CD4-positive, alpha-beta T cell (primary cell): Measurements from ENCODE around the gene DNAJC15. TPM values are rescaled to one million over a fixed set of nuclear protein-coding genes. Genes with fewer than 3 reads are reported as not detected.

Experiments used
- ATAC-seq: fragments of 200-7000 bp; cut with Tn5 transposase; one replicate; pipeline ENCODE4 v1.10.0; 2022; ENCODE audit warnings: mild to moderate bottlenecking; ENCODE audit not compliant: poor library complexity
- CTCF ChIA-PET: fragments of 350-600 bp; sonication (Branson Sonifier 250); formaldehyde crosslinking; loops from one replicate; lab custom pipeline; 2021; ENCODE audit warnings: antibody characterized with exemption, inconsistent platforms; lab: Charles Lee
- POLR2A ChIA-PET: fragments of 350-600 bp; sonication (Branson Sonifier 250); formaldehyde crosslinking; loops from one replicate; lab custom pipeline; 2021; ENCODE audit warnings: antibody characterized with exemption, inconsistent platforms; lab: Charles Lee
- DNase-seq, 14 experiments: peaks; one replicate each; pipeline ENCODE4 v3.0.0-alpha.2; 2013 to 2020; ENCODE audit warnings: mixed read lengths in 2 of 14
- H3K27ac ChIP-seq, 2 donors: one replicate each; pipeline versions ENCODE4 v1.5.1 to v1.7.0; 2013; ENCODE audit warnings: low read length in 2 of 2, low read depth in 1 of 2, mild to moderate bottlenecking in 1 of 2
- H3K27me3 ChIP-seq, 2 experiments: 1 replicate in 1 of 2; 2 replicates in 1 of 2; pipeline versions ENCODE4 v1.6.1 to v1.7.0; 2013; ENCODE audit warnings: low read length in 2 of 2, control low read depth in 1 of 2, mild to moderate bottlenecking in 1 of 2, moderate library complexity in 1 of 2; ENCODE audit not compliant: insufficient read depth in 2 of 2, control insufficient read depth in 1 of 2
- H3K36me3 ChIP-seq: one replicate; pipeline ENCODE4 v1.6.1; 2013; ENCODE audit warnings: low read length, control low read depth; ENCODE audit not compliant: insufficient read depth
- H3K4me1 ChIP-seq: one replicate; pipeline ENCODE4 v1.6.1; 2013; ENCODE audit warnings: low read length, control low read depth; ENCODE audit not compliant: insufficient read depth
- H3K4me3 ChIP-seq: one replicate; pipeline ENCODE4 v1.5.1; 2013; ENCODE audit warnings: mild to moderate bottlenecking, low read length, moderate library complexity
- H3K9me3 ChIP-seq, 2 experiments: 1 replicate in 1 of 2; 2 replicates in 1 of 2; pipeline versions ENCODE4 v1.6.1 to v1.7.0; 2013; ENCODE audit warnings: low read length in 2 of 2, mild to moderate bottlenecking in 2 of 2, control low read depth in 1 of 2, moderate library complexity in 1 of 2; ENCODE audit not compliant: control insufficient read depth in 1 of 2, insufficient read depth in 1 of 2
- H3K27ac Mint-ChIP-seq: one replicate; pipeline ENCODE4 v1.8.0; 2020; ENCODE audit warnings: mixed read lengths
- H3K27me3 Mint-ChIP-seq: one replicate; pipeline ENCODE4 v1.8.0; 2021; ENCODE audit warnings: mixed read lengths
- H3K36me3 Mint-ChIP-seq: one replicate; pipeline ENCODE4 v1.8.0; 2021; ENCODE audit warnings: low read depth, mixed read lengths
- H3K4me1 Mint-ChIP-seq: one replicate; pipeline ENCODE4 v1.8.0; 2021; ENCODE audit warnings: low read depth, mixed read lengths
- H3K4me3 Mint-ChIP-seq: one replicate; pipeline ENCODE4 v1.8.0; 2020; ENCODE audit warnings: mild to moderate bottlenecking, mixed read lengths
- H3K9me3 Mint-ChIP-seq: one replicate; pipeline ENCODE4 v1.8.0; 2020; ENCODE audit warnings: mixed read lengths
- CTCF ChIP-seq: fragments of 200-600 bp; IDR thresholded peaks from one replicate; pipeline ENCODE4 v1.8.0; 2022; ENCODE audit warnings: antibody characterized with exemption, mild to moderate bottlenecking
- intact Hi-C, 2 experiments: fragments of 100-400 bp; cut with DNase I in 1 of 2; cut with micrococcal nuclease in 1 of 2; formaldehyde crosslinking; loops; one replicate each; pipeline versions ENCODE4 v1.15.1 to v1.9.0; 2023 to 2025; cut with DNase I, micrococcal nuclease
- total RNA-seq, 174 experiments: library from RNA in 2 of 174; stranded (reverse) in 2 of 174; gene quantifications; one replicate each; pipeline ENCODE4 v1.2.3 and lab custom pipeline; 2021 to 2026

The DNAJC15 gene
- total RNA-seq, 2 experiments from 2014 or later: 6.8 to 7.6 TPM

DNA sequence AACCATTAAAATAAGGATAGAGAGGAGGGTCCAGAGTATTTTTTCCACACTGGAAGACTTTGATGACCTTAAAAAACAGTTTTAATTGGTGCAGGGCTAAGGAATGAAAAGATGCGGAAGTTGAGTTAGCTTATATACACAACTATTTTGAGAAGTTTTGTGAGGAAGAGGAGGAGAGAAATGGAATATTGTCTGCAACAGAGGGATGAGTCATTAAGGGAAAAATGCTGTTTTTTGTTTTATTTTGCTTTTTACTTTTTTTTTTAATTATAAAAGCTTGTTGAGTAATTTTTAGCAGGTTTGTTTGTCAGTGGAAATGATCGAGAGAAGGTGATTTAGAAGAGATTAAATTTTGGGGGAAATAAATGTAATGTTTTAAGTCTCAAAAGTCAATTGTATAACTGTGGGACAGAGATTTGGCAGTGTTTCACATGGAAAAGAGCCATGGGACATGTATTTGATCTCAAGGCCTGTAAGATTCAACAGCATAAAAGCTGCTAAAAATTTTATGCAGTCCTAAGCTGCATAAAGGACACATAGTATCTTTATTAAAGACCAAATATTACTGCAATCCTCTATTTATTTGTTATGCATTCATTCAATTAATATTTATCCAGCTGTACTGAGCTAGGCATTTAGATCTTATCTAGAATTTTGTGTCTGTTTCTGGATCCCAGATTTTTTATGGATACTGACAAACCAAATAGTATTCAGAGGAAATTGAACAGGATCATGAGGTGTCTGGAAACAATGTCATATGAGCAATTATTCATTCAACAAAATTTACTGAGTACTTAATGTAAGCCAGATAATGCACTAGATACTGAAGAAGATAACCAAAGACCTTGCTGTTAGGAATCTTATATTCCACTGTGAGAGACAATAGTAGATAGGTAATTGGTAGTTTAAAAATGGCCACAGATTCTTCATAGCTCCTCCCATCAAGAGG lies 72.7 kb downstream of the DNAJC15 start:
- Mint-ChIP-seq H3K9me3 (peaks cover 5% of the 10 kb centered on the region), H3K27ac (no peak overlapping the region), H3K4me3 (no peak overlapping the region), H3K36me3 (peaks cover 68% of the 10 kb centered on the region), H3K27me3 (no peaks in the 10 kb centered on the region), H3K4me1 (peaks cover 39% of the 10 kb centered on the region)
- ChIA-PET CTCF (interaction anchor here (0.9 to 1.3 kb wide), 2 partner anchors 11 to 16 kb away, joined by 3 to 5 read pairs; no protein-coding TSS in a partner anchor), POLR2A (interaction anchor here (2.2 kb wide), 1 partner anchor 14 kb away, joined by 4 read pairs; no protein-coding TSS in a partner anchor)
- Histone ChIP-seq H3K27ac (no peak overlapping the region), H3K4me1 (no peaks in the 10 kb centered on the region), H3K9me3 (no peaks in the 10 kb centered on the region), H3K36me3 (no peaks in the 10 kb centered on the region), H3K4me3 (no peak overlapping the region), H3K27me3 (no peaks in the 10 kb centered on the region)
- no peak for TF ChIP-seq CTCF
- ATAC-seq (no peak), DNase-seq (no peak)
- intact Hi-C loops: no loop called here

- H3K4me3 Mint-ChIP-seq: no peak overlapping the region
- no peak overlapping the region for H3K27ac ChIP-seq
- H3K4me3 ChIP-seq: no peak overlapping the region
- H3K27me3 Mint-ChIP-seq: no peaks in the 10 kb centered on the region
- no peak for TF ChIP-seq CTCF
- no peaks in the 10 kb centered on the region for H3K27me3 ChIP-seq
- no peak for ATAC-seq
- CTCF ChIA-PET: no interaction called here
- no peaks in the 10 kb centered on the region for H3K4me1 ChIP-seq
- H3K9me3 Mint-ChIP-seq: peaks cover 7% of the 10 kb centered on the region
- POLR2A ChIA-PET: no interaction called here
- H3K9me3 ChIP-seq: no peaks in the 10 kb centered on the region
- intact Hi-C loops: no loop called here
- peaks cover 50% of the 10 kb centered on the region for H3K36me3 Mint-ChIP-seq
- no peak overlapping the region for H3K27ac Mint-ChIP-seq
- peaks cover 49% of the 10 kb centered on the region for H3K4me1 Mint-ChIP-seq
- DNase-seq: no peak
- no peaks in the 10 kb centered on the region for H3K36me3 ChIP-seq
Measured at GRCh38 chr13:43100667-43101066, 77.3 kb downstream of the DNAJC15 start.

GRCh38 chr13:43102304-43102703 lies 78.9 kb downstream of the DNAJC15 start:
- no peak for DNase-seq
- no peak for TF ChIP-seq CTCF
- Mint-ChIP-seq H3K4me1 (peaks cover 44% of the 10 kb centered on the region), H3K9me3 (peaks cover 7% of the 10 kb centered on the region), H3K4me3 (no peak overlapping the region), H3K27me3 (no peaks in the 10 kb centered on the region), H3K27ac (no peak overlapping the region), H3K36me3 (peaks cover 44% of the 10 kb centered on the region)
- no peak overlapping the region for H3K4me3 ChIP-seq
- no peaks in the 10 kb centered on the region for H3K4me1 ChIP-seq
- no peaks in the 10 kb centered on the region for H3K9me3 ChIP-seq
- H3K27me3 ChIP-seq: no peaks in the 10 kb centered on the region
- H3K36me3 ChIP-seq: no peaks in the 10 kb centered on the region
- CTCF ChIA-PET: no interaction called here
- H3K27ac ChIP-seq: no peak overlapping the region
- POLR2A ChIA-PET: no interaction called here
- no peak for ATAC-seq
- intact Hi-C loops: no loop called here
